ENCODE results near the gene ADAMTS17. TPM values are rescaled to one million over a fixed set of nuclear protein-coding genes. Genes with fewer than 3 reads are reported as not detected.

ADAMTS17 gene
- total and polyA plus RNA-seq, 4 donors, result 0.28 to 46.9 (median 9.1) TPM

- Histone ChIP-seq H3K36me3 (ENCODE audit: control insufficient read depth in 4 of 4, insufficient read depth in 3 of 4, low read depth in 1 of 4, low read length in 3 of 4) (peaks cover 0 to 15% (median 7%) of the 10 kb centered on the region in 4 donors), H3K27ac (ENCODE audit: low read depth in 1 of 2, low read length in 2 of 2) (no peak overlapping the region), H3K27me3 (ENCODE audit: control insufficient read depth in 4 of 4, insufficient read depth in 4 of 4, low read length in 3 of 4) (no peaks in the 10 kb centered on the region), H3K9ac (ENCODE audit: low read depth in 1 of 2, low read length in 2 of 2) (no peak overlapping the region), H3K4me3 (ENCODE audit: low read depth in 1 of 3, low read length in 3 of 3) (no peak overlapping the region), H3K4me1 (ENCODE audit: control insufficient read depth in 4 of 4, insufficient read depth in 4 of 4, low read length in 3 of 4) (no peaks in the 10 kb centered on the region), H3K9me3 (ENCODE audit: control insufficient read depth in 4 of 4, low read length in 3 of 4) (no peaks in the 10 kb centered on the region)
- WGBS, result 95% methylated on average over 9 of the region's 9 CpGs
- TF ChIP-seq RXRA (IDR thresholded peaks at IDR 0.05), result no peak
- DNase-seq (ENCODE audit: low spot score), result no peak
Observed at GRCh38 chr15:100096248-100096600, 245.6 kb downstream of the ADAMTS17 start.

GRCh38 chr15:100095541-100096247, 246.1 kb downstream of the ADAMTS17 start:
- DNase-seq (ENCODE audit: low spot score), result no peak
- 93% methylated on average over 13 of the region's 13 CpGs for WGBS
- Histone ChIP-seq H3K4me3 (ENCODE audit: low read depth in 1 of 3, low read length in 3 of 3) (no peak overlapping the region), H3K9me3 (ENCODE audit: control insufficient read depth in 4 of 4, low read length in 3 of 4) (no peaks in the 10 kb centered on the region), H3K4me1 (ENCODE audit: control insufficient read depth in 4 of 4, insufficient read depth in 4 of 4, low read length in 3 of 4) (no peaks in the 10 kb centered on the region), H3K36me3 (ENCODE audit: control insufficient read depth in 4 of 4, insufficient read depth in 3 of 4, low read depth in 1 of 4, low read length in 3 of 4) (peaks cover 0 to 18% (median 8%) of the 10 kb centered on the region in 4 donors), H3K27me3 (ENCODE audit: control insufficient read depth in 4 of 4, insufficient read depth in 4 of 4, low read length in 3 of 4) (no peaks in the 10 kb centered on the region), H3K9ac (ENCODE audit: low read depth in 1 of 2, low read length in 2 of 2) (no peak overlapping the region), H3K27ac (ENCODE audit: low read depth in 1 of 2, low read length in 2 of 2) (no peak overlapping the region)
- TF ChIP-seq SP1 (IDR thresholded peaks at IDR 0.05), result no peak
- no peak for TF ChIP-seq HNF4A (conservative IDR thresholded peaks at IDR 0.05)
- no peak for TF ChIP-seq RXRA (IDR thresholded peaks at IDR 0.05)
- no peak for TF ChIP-seq FOXA1 (IDR thresholded peaks at IDR 0.05)
- TF ChIP-seq EGR1 (IDR thresholded peaks at IDR 0.05; ENCODE audit: low read depth in 2 of 2), result no peak
- TF ChIP-seq MAX (IDR thresholded peaks at IDR 0.05), result no peak
- TF ChIP-seq TAF1 (conservative IDR thresholded peaks at IDR 0.05), result no peak
- no peak for TF ChIP-seq ATF3 (IDR thresholded peaks at IDR 0.05)

GRCh38 chr15:100094127-100094510, 247.7 kb downstream of the ADAMTS17 start:
- DNase-seq (ENCODE audit: low spot score), result no peak
- TF ChIP-seq EGR1 (IDR thresholded peaks at IDR 0.05; ENCODE audit: low read depth in 2 of 2) (no peak), CTCF (IDR thresholded peaks at IDR 0.05; ENCODE audit: low read depth, low read length, missing input control) (no peak), SP1 (IDR thresholded peaks at IDR 0.05) (no peak), ZBTB33 (IDR thresholded peaks at IDR 0.05) (no peak), YY1 (IDR thresholded peaks at IDR 0.05) (no peak)
- Histone ChIP-seq H3K36me3 (ENCODE audit: control insufficient read depth in 4 of 4, insufficient read depth in 3 of 4, low read depth in 1 of 4, low read length in 3 of 4) (peaks cover 0 to 19% (median 9%) of the 10 kb centered on the region in 4 donors), H3K4me1 (ENCODE audit: control insufficient read depth in 4 of 4, insufficient read depth in 4 of 4, low read length in 3 of 4) (no peaks in the 10 kb centered on the region), H3K9ac (ENCODE audit: low read depth in 1 of 2, low read length in 2 of 2) (no peak overlapping the region), H3K27me3 (ENCODE audit: control insufficient read depth in 4 of 4, insufficient read depth in 4 of 4, low read length in 3 of 4) (no peaks in the 10 kb centered on the region), H3K9me3 (ENCODE audit: control insufficient read depth in 4 of 4, low read length in 3 of 4) (no peaks in the 10 kb centered on the region), H3K27ac (ENCODE audit: low read depth in 1 of 2, low read length in 2 of 2) (no peak overlapping the region), H3K4me3 (ENCODE audit: low read depth in 1 of 3, low read length in 3 of 3) (no peak overlapping the region)
- 96% methylated on average over 3 of the region's 3 CpGs for WGBS
